Measurements from ENCODE around the gene HERC4. TPM values are rescaled to one million over a fixed set of nuclear protein-coding genes. Genes with fewer than 3 reads are reported as not detected.
"Not testable (repeated sequence)": the region's sequence is repeated elsewhere in the genome, so short reads cannot be mapped to it uniquely, and the experiment has no call there.

HERC4 gene
- total and polyA plus RNA-seq, 8 donors = 11.2 to 30.7 (median 14.1) TPM

DNA sequence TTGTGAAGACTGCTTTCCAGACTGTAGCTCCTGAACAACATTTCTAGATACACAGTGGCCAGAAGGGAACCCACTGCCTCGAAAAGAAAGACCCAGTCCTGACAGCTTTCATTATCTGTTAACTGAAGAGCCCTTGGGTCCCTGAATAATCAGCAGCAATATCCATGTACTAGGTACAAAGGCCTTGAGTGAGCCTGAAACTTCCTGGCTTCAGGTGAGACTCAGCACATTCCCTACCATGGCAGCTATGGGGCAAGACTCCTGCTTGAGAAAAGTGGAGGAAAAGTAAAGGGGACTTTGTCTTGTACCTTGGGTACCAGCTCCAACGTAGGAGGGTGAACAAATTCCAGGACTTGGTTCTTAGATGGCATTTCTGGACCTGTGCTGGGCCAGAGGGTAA is 97.8 kb downstream of the HERC4 start:
- DNase-seq (no peak), ATAC-seq (peak in 3 of 4 donors; percentile 12 to 40 (median 26)), FAIRE-seq (no peak)
- Histone ChIP-seq H3K9me3 (no peaks in the 10 kb centered on the region), H3K27ac (no peak overlapping the region), H3K27me3 (no peaks in the 10 kb centered on the region), H3K36me3 (peaks cover 0 to 10% (median 0%) of the 10 kb centered on the region in 3 donors), H3K4me1 (peaks cover 0 to 5% (median 4%) of the 10 kb centered on the region in 3 donors), H3K4me3 (no peak overlapping the region)
- TF ChIP-seq, protein P1, sequence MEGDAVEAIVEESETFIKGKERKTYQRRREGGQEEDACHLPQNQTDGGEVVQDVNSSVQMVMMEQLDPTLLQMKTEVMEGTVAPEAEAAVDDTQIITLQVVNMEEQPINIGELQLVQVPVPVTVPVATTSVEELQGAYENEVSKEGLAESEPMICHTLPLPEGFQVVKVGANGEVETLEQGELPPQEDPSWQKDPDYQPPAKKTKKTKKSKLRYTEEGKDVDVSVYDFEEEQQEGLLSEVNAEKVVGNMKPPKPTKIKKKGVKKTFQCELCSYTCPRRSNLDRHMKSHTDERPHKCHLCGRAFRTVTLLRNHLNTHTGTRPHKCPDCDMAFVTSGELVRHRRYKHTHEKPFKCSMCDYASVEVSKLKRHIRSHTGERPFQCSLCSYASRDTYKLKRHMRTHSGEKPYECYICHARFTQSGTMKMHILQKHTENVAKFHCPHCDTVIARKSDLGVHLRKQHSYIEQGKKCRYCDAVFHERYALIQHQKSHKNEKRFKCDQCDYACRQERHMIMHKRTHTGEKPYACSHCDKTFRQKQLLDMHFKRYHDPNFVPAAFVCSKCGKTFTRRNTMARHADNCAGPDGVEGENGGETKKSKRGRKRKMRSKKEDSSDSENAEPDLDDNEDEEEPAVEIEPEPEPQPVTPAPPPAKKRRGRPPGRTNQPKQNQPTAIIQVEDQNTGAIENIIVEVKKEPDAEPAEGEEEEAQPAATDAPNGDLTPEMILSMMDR (IDR thresholded peaks at IDR 0.05) = no peak
- intact Hi-C loops (cut with DNase I) = no loop called here
- WGBS, 2 donors = 79 to 87% methylated on average over 2 of the region's 2 CpGs

DNA sequence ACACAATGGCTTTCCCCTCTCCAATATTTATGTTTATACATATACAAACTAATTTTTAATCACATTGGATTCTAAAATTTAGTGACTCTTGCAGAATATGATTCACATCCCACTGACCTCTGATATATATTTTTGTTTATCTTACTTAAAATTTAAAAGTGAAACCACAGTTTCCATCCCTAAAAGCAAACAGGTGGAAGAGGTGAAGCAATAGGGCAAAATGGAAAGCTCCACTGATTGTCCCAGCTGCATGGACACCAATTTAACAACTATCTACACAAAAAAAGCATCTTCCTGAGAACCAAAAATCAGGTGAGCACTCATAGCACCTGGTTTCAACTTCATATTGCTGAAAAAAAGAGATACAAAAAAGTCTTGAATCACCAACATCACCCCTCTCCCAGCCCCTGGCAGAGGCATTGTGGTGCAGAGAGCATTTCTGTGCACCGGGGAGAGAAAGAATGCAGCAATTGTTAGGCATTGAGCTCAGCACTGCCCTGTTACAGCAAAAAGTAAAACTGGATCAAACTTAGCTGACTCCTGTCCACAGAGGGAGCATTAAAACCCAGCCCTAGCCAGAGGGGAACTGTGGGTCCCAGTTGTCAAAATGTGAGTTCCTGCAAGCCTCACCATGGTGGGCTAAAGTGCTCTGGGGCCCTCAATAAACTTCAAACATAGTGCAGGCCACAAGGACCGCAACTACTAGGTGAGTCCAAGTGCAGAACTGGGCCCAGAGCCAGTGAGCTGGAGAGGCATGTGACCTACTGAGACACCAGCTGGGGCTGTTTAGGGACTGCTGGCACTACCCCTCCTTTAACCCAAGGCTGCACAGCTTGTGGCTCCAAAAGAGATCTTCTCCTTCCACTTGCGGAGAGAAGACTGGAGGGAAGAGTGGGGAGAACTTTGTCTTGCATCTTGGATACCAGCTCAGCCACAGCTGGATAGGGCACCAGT is 98.5 kb downstream of the HERC4 start:
- H3K36me3 ChIP-seq = peaks cover 0 to 10% (median 0%) of the 10 kb centered on the region in 3 donors
- 54% methylated on average over 3 of the region's 3 CpGs for WGBS, 2 donors
- no peaks in the 10 kb centered on the region for H3K27me3 ChIP-seq
- no peak overlapping the region for H3K27ac ChIP-seq
- DNase-seq (peak; percentile 56 to 85 (median 72)), FAIRE-seq (no peak), ATAC-seq (peak; percentile 86 to 98 (median 91))
- no peak overlapping the region for H3K4me3 ChIP-seq
- intact Hi-C loops (cut with DNase I) = no loop called here
- H3K9me3 ChIP-seq = no peaks in the 10 kb centered on the region
- TF ChIP-seq, protein P1 (IDR thresholded peaks at IDR 0.05) = no peak
- peaks cover 0 to 5% (median 4%) of the 10 kb centered on the region in 3 donors for H3K4me1 ChIP-seq

DNA sequence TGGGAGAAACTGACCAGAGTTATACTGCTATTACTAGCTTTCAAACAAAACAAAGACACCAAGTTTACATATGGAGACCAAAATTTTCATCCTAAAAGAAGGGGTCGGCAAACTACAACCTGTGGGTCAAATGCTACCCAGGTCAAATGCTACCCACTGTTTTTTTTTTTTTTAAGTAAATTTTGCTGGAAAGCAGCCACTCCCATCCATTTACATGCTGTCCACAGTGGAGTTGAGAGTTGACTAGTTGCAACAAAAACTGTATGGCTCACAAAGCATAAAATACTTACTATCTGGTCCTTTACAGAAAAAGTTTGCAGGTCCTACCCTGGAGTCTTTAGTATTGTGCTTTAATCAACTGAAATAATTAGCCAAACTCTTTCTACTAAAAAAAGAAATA is 99.2 kb downstream of the HERC4 start:
- no peak for ATAC-seq
- no peak for DNase-seq
- H3K4me1 ChIP-seq = peaks cover 0 to 5% (median 4%) of the 10 kb centered on the region in 3 donors
- no peaks in the 10 kb centered on the region for H3K9me3 ChIP-seq
- intact Hi-C loops (cut with DNase I) = no loop called here
- no peaks in the 10 kb centered on the region for H3K27me3 ChIP-seq
- no peak overlapping the region for H3K27ac ChIP-seq
- TF ChIP-seq, protein P1 (IDR thresholded peaks at IDR 0.05) = no peak
- FAIRE-seq = no peak
- 91 to 95% methylated on average over 1 of the region's 1 CpG for WGBS, 2 donors
- no peak overlapping the region for H3K4me3 ChIP-seq
- H3K36me3 ChIP-seq = peaks cover 0 to 10% (median 0%) of the 10 kb centered on the region in 3 donors

DNA sequence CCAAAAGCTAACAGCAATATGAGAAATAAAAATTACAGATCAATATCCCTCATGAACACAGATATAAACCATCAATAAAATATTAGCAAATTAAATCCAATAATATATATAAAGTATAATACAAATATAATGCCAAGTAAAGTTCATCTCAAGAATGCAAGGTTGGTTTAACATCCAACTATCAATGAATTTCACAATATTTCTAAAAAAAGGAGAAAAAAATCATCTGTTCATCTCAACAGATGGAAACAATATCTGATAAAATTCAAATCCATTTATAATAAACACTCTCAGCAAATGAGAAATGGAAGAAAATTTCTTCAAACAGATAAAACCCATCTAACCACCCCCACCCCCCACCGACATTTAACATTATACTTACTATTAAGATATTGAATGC is 103.8 kb downstream of the HERC4 start:
- intact Hi-C loops (cut with DNase I) = no loop called here
- Histone ChIP-seq H3K4me3 (no peak overlapping the region), H3K36me3 (no peaks in the 10 kb centered on the region), H3K27ac (no peak overlapping the region), H3K4me1 (no peaks in the 10 kb centered on the region), H3K27me3 (no peaks in the 10 kb centered on the region), H3K9me3 (no peaks in the 10 kb centered on the region)
- TF ChIP-seq, protein P1 (IDR thresholded peaks at IDR 0.05) = no peak
- FAIRE-seq = peak; percentile 85
- ATAC-seq = no peak
- WGBS, 2 donors = 97 to 98% methylated on average over 1 of the region's 1 CpG
- no peak for DNase-seq

DNA sequence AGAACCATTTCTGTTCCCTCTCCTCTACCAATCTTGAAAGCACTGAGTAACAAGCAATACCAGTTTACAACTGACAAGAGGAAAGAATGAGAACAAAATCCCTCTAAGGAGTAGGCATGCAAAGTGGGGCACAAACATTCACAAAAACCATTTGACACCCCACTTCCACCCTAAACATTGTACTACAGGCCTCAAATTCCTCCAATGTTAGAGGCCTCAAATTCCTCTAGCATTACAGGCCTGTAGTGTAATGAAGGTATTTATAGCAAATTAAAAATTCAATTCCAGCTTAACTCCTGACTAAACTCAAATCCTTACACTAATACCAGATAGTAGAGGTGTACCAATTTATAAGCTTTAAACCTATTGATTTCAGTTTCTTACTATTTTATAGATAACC is 105.2 kb downstream of the HERC4 start:
- ATAC-seq = no peak
- Histone ChIP-seq H3K27me3 (no peaks in the 10 kb centered on the region), H3K4me3 (no peak overlapping the region), H3K4me1 (no peaks in the 10 kb centered on the region), H3K36me3 (peaks cover 0 to 7% (median 0%) of the 10 kb centered on the region in 3 donors), H3K9me3 (no peaks in the 10 kb centered on the region), H3K27ac (no peak overlapping the region)
- DNase-seq = no peak
- FAIRE-seq = no peak
- intact Hi-C loops (cut with DNase I) = no loop called here
- TF ChIP-seq, protein P1 (IDR thresholded peaks at IDR 0.05) = no peak

DNA sequence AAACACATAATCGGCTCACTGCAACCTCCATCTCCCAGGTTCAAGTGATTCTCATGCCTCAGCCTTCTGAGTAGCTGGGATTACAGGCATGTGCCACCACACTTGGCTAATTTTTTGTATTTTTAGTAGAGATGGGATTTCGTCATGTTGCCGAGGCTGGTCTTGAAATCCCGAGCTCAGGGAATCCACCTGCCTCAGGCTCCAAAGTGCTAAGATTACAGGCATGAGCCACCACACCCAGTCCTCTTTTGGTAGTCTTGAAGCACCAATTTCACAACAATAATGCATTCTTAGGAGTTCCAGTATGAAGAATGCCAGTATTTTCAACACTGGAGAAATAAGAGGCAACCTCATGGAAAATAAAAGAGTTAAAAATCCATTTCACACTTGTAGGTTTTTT is 109.0 kb downstream of the HERC4 start:
- H3K4me3 ChIP-seq; ATAC-seq; DNase-seq; H3K27me3 ChIP-seq; H3K27ac ChIP-seq; H3K4me1 ChIP-seq; H3K36me3 ChIP-seq; intact Hi-C loops (cut with DNase I); H3K9me3 ChIP-seq; FAIRE-seq: not testable (repeated sequence)
- 98% methylated on average over 4 of the region's 4 CpGs for WGBS, 2 donors
